T-helper 9 cell (primary cell): Measurements from ENCODE around the gene SLC16A10.
"Not testable (repeated sequence)": the region's sequence is repeated elsewhere in the genome, so short reads cannot be mapped to it uniquely, and the experiment has no call there.

Experiments
- DNase-seq: peaks from one replicate; pipeline ENCODE4 v3.0.0-alpha.2; 2020
- total RNA-seq, 2 donors: gene quantifications; one replicate each; lab custom pipeline; 2026; lab: John Stamatoyannopoulos, UW

Gene SLC16A10
- 6.8 to 9.0 reads per million in 2 donors for total RNA-seq

GRCh38 chr6:111087106-111087835, at the start of gene SLC16A10:
Gene SLC16A10, plus strand, starts transcription at chr6:111087503. Its CDS starts 250 bp downstream, at chr6:111087753.
- DNase-seq: peak; percentile 58

GRCh38 chr6:111038534-111039252, 48.6 kb upstream of the SLC16A10 start:
- DNase-seq: no peak

GRCh38 chr6:111041917-111042316, 45.4 kb upstream of the SLC16A10 start:
- DNase-seq: no peak

- no peak for DNase-seq
Observed at GRCh38 chr6:111047244-111047643, 40.1 kb upstream of the SLC16A10 start.

GRCh38 chr6:111050261-111051023, 36.9 kb upstream of the SLC16A10 start:
- no peak for DNase-seq

GRCh38 chr6:111052171-111052570, 35.1 kb upstream of the SLC16A10 start:
- DNase-seq: no peak

GRCh38 chr6:111057074-111057752, 30.1 kb upstream of the SLC16A10 start:
- DNase-seq: no peak

GRCh38 chr6:111061508-111061907, 25.8 kb upstream of the SLC16A10 start:
- no peak for DNase-seq

- not testable (repeated sequence) for DNase-seq
Observed at GRCh38 chr6:111061985-111062384, 25.3 kb upstream of the SLC16A10 start.

GRCh38 chr6:111062860-111063259, 24.4 kb upstream of the SLC16A10 start:
- not testable (repeated sequence) for DNase-seq

GRCh38 chr6:111068109-111068865, 19.0 kb upstream of the SLC16A10 start:
- DNase-seq: no peak

GRCh38 chr6:111068866-111069234, 18.5 kb upstream of the SLC16A10 start:
- no peak for DNase-seq

GRCh38 chr6:111069382-111070104, 17.8 kb upstream of the SLC16A10 start:
- no peak for DNase-seq

GRCh38 chr6:111070105-111071005, 16.9 kb upstream of the SLC16A10 start:
- no peak for DNase-seq

GRCh38 chr6:111072801-111073360, 14.4 kb upstream of the SLC16A10 start:
- DNase-seq: no peak

GRCh38 chr6:111074311-111074710, 13.0 kb upstream of the SLC16A10 start:
- DNase-seq: no peak

GRCh38 chr6:111076024-111076695, 11.1 kb upstream of the SLC16A10 start:
- no peak for DNase-seq

GRCh38 chr6:111080698-111081097, 6.6 kb upstream of the SLC16A10 start:
- no peak for DNase-seq

GRCh38 chr6:111086685-111087084, 618 bp upstream of the SLC16A10 start:
- DNase-seq: no peak
